ENCODE measurements around the gene C20orf204. TPM values are rescaled to one million over a fixed set of nuclear protein-coding genes. Genes with fewer than 3 reads are reported as not detected.

C20orf204 gene
- total and polyA plus RNA-seq, 2 of the 4 experiments (the other 2 are of a cell fraction) = 0.09 to 0.18 TPM

GRCh38 chr20:64041781-64042053 is 5.7 kb downstream of the C20orf204 start:
- BruUV-seq (replicated peaks) = no TSS peak
- intact Hi-C loops (cut with micrococcal nuclease) (no loop called here), dilution Hi-C loops (cut with HindIII; ENCODE audit: low sequenced_read_pairs, unreplicated experiment) (no loop called here), in situ Hi-C loops (cut with MboI; ENCODE audit: low sequenced_read_pairs) (no loop called here)
- Histone ChIP-seq H3K9me1 (ENCODE audit: insufficient read depth, low read length) (no peaks in the 10 kb centered on the region), H2BK15ac (ENCODE audit: low read depth, low read length) (no peak overlapping the region), H3K18ac (ENCODE audit: low read depth, low read length) (no peak overlapping the region), H3K9me3 (ENCODE audit: control insufficient read depth, insufficient read depth, low read length) (no peaks in the 10 kb centered on the region), H2AK9ac (replicated peaks; ENCODE audit: low read depth, low read length, poor library complexity) (no peak overlapping the region), H2BK120ac (ENCODE audit: low read depth, low read length) (no peak overlapping the region), H3K36me3 (ENCODE audit: control insufficient read depth, insufficient read depth, low read length) (no peaks in the 10 kb centered on the region), H3K4ac (ENCODE audit: low read depth, low read length) (no peak overlapping the region), H4K20me1 (ENCODE audit: insufficient read depth, low read length) (peaks cover under 1% of the 10 kb centered on the region; the same call in 1 of the 2 replicates), H4K8ac (ENCODE audit: low read depth in 2 of 2, low read length in 2 of 2) (no peak overlapping the region), H3K23ac (ENCODE audit: low read depth, low read length) (no peak overlapping the region), H3K56ac (ENCODE audit: extremely low read depth, insufficient read depth, low read length) (no peak overlapping the region), H3K4me1 (ENCODE audit: control insufficient read depth, insufficient read depth, low read length) (peaks cover 2% of the 10 kb centered on the region; the same call in 1 of the 2 replicates), H2AK5ac (ENCODE audit: low read depth, low read length) (no peak overlapping the region), H2AFZ (replicated peaks; ENCODE audit: low read length, poor library complexity) (peak overlapping the region; percentile 80), H3K14ac (replicated peaks; ENCODE audit: low read depth, low read length) (no peak overlapping the region), H3K27me3 (ENCODE audit: control insufficient read depth, insufficient read depth, low read length) (peaks cover 62% of the 10 kb centered on the region), H3K9ac (ENCODE audit: low read depth, low read length) (no peak overlapping the region), H3K4me2 (ENCODE audit: low read depth, low read length) (no peak overlapping the region), H3K27ac (ENCODE audit: insufficient read depth, low read length) (no peak overlapping the region), H4K5ac (ENCODE audit: low read depth, low read length) (no peak overlapping the region), H3K4me3 (ENCODE audit: insufficient read depth, low read depth, low read length) (no peak overlapping the region), H2BK20ac (ENCODE audit: low read depth, low read length) (no peak overlapping the region), H4K91ac (ENCODE audit: insufficient read depth, low read depth, low read length) (no peak overlapping the region), H2BK5ac (ENCODE audit: low read depth, low read length, poor library complexity, severe bottlenecking) (no peak overlapping the region), H3K79me1 (ENCODE audit: low read depth in 1 of 2, low read length in 2 of 2) (no peaks in the 10 kb centered on the region)
- WGBS, 2 experiments (ENCODE audit: extremely low coverage in 2 of 2, insufficient read length in 1 of 2) = no CpG with 5 or more reads among the region's 11 CpGs
- ATAC-seq (ENCODE audit: low read depth) = no peak
- ChIA-PET CTCF (no interaction called here), POLR2A (ENCODE audit: unreplicated experiment) (no interaction called here)
- TF ChIP-seq USF2 (IDR thresholded peaks at IDR 0.05; ENCODE audit: low read depth, low read length) = no peak
- TF ChIP-seq RFX5 (IDR thresholded peaks at IDR 0.05; ENCODE audit: low read depth, low read length) = no peak
- TF ChIP-seq SMC3 (IDR thresholded peaks at IDR 0.05; ENCODE audit: low read depth, low read length) = no peak
- no peak for TF ChIP-seq BHLHE40 (IDR thresholded peaks at IDR 0.05; ENCODE audit: low read depth, low read length)
- TF ChIP-seq CTCF (conservative IDR thresholded peaks at IDR 0.05; ENCODE audit: low read depth, low read length) = no peak
- no peak for TF ChIP-seq NFE2L2 (IDR thresholded peaks at IDR 0.05; ENCODE audit: low read depth, low read length)
- no peak for TF ChIP-seq POLR2A (IDR thresholded peaks at IDR 0.05; ENCODE audit: low read depth, low read length)
- no peak for TF ChIP-seq MXI1 (IDR thresholded peaks at IDR 0.05; ENCODE audit: borderline replicate concordance, low read depth, low read length)
- no peak for TF ChIP-seq FOS (IDR thresholded peaks at IDR 0.05; ENCODE audit: low read depth, low read length)
- TF ChIP-seq MAFK (IDR thresholded peaks at IDR 0.05; ENCODE audit: low read depth, low read length) = no peak
- no peak for TF ChIP-seq RAD21 (IDR thresholded peaks at IDR 0.05; ENCODE audit: low read length)
- no peak for TF ChIP-seq CEBPB (IDR thresholded peaks at IDR 0.05; ENCODE audit: low read depth, low read length)
- no peak for TF ChIP-seq MAZ (IDR thresholded peaks at IDR 0.05; ENCODE audit: borderline replicate concordance, low read depth, low read length)
- TF ChIP-seq RCOR1 (IDR thresholded peaks at IDR 0.05; ENCODE audit: insufficient replicate concordance, low read length) = no peak
- no peak for TF ChIP-seq CHD1 (IDR thresholded peaks at IDR 0.05; ENCODE audit: low read depth, low read length)
- TF ChIP-seq ELK1 (IDR thresholded peaks at IDR 0.05; ENCODE audit: borderline replicate concordance, low read depth, low read length) = no peak
- DNase-seq = no peak

All from IMR-90 (cell line).